AG09319 (cell line): ENCODE data around the gene PDE4D.

Experiments
- DNase-seq: peaks from one replicate; pipeline ENCODE4 v3.0.0-alpha.2; 2010; ENCODE audit warnings: low read depth; ENCODE audit errors: extremely low read depth
- CTCF ChIP-seq: IDR thresholded peaks from 2 replicates; pipeline ENCODE4 v1.5.1; 2011; ENCODE audit warnings: low read depth, mild to moderate bottlenecking, inconsistent platforms, low read length, moderate library complexity

The PDE4D gene

GRCh38 chr5:58985311-58985710, 908.2 kb downstream of the PDE4D start:
- DNase-seq, result no peak
- TF ChIP-seq CTCF, result no peak

- no peak for DNase-seq
Measured at GRCh38 chr5:58983526-58984452, 909.7 kb downstream of the PDE4D start.

GRCh38 chr5:58980890-58981289, 912.6 kb downstream of the PDE4D start:
- no peak for TF ChIP-seq CTCF
- DNase-seq, result no peak

More at GRCh38 chr5:58983526-58984452, 909.7 kb downstream of the PDE4D start:
- no peak for TF ChIP-seq CTCF

GRCh38 chr5:58979090-58979489, 914.4 kb downstream of the PDE4D start:
- no peak for TF ChIP-seq CTCF
- DNase-seq, result no peak

- TF ChIP-seq CTCF, result no peak
- DNase-seq, result no peak
Measured at GRCh38 chr5:58974601-58975000, 918.9 kb downstream of the PDE4D start.

- no peak for TF ChIP-seq CTCF
- no peak for DNase-seq
Measured at GRCh38 chr5:58974083-58974482, 919.4 kb downstream of the PDE4D start.

- TF ChIP-seq CTCF, result no peak
- no peak for DNase-seq
Measured at GRCh38 chr5:58972301-58972700, 921.2 kb downstream of the PDE4D start.
